H9 (cell line): ENCODE data around the gene NUAK2. TPM values are rescaled to one million over a fixed set of nuclear protein-coding genes. Genes with fewer than 3 reads are reported as not detected.
"Not testable (repeated sequence)": the region's sequence is repeated elsewhere in the genome, so short reads cannot be mapped to it uniquely, and the experiment has no call there.

ENCODE experiments used
- DNase-seq: peaks from one replicate; pipeline ENCODE4 v3.0.0-alpha.2; 2017
- H2AFZ ChIP-seq: one replicate; pipeline ENCODE4 v1.6.1; 2013; ENCODE audit warnings: mild to moderate bottlenecking, low read length, control low read depth, moderate library complexity
- H2AK5ac ChIP-seq: 2 replicates; pipeline ENCODE4 v1.6.1; 2013; ENCODE audit warnings: low read length, control low read depth, mixed read lengths; ENCODE audit not compliant: insufficient read length
- H2BK120ac ChIP-seq: one replicate; pipeline ENCODE4 v1.6.1; 2013; ENCODE audit warnings: low read depth, mild to moderate bottlenecking, low read length, control low read depth, inconsistent platforms; ENCODE audit not compliant: poor library complexity, severe bottlenecking
- H2BK12ac ChIP-seq: 2 replicates; pipeline ENCODE4 v1.6.1; 2013; ENCODE audit warnings: low read length, control low read depth, mixed read lengths, low read depth; ENCODE audit not compliant: insufficient read length
- H2BK15ac ChIP-seq: 2 replicates; pipeline ENCODE4 v1.6.1; 2013; ENCODE audit warnings: low read depth, low read length, control low read depth
- H2BK20ac ChIP-seq: one replicate; pipeline ENCODE4 v1.6.1; 2013; ENCODE audit warnings: low read depth, mild to moderate bottlenecking, low read length, control low read depth, inconsistent platforms; ENCODE audit not compliant: poor library complexity, severe bottlenecking
- H2BK5ac ChIP-seq: 2 replicates; pipeline ENCODE4 v1.6.1; 2013; ENCODE audit warnings: low read length, control low read depth, mixed read lengths; ENCODE audit not compliant: insufficient read length
- H3K14ac ChIP-seq: 2 replicates; pipeline ENCODE4 v1.6.1; 2013; ENCODE audit warnings: low read length, control low read depth; ENCODE audit not compliant: insufficient read depth
- H3K18ac ChIP-seq: 2 replicates; pipeline ENCODE4 v1.6.1; 2013; ENCODE audit warnings: low read depth, mild to moderate bottlenecking, mixed read lengths, low read length, control low read depth; ENCODE audit not compliant: insufficient read length
- H3K23ac ChIP-seq: 2 replicates; pipeline ENCODE4 v1.6.1; 2013; ENCODE audit warnings: low read length, control low read depth, mixed read lengths, low read depth; ENCODE audit not compliant: insufficient read length
- H3K23me2 ChIP-seq: 2 replicates; pipeline ENCODE4 v1.6.1; 2013; ENCODE audit warnings: low read depth, mild to moderate bottlenecking, mixed read lengths, low read length, control low read depth; ENCODE audit not compliant: insufficient read length, poor library complexity, severe bottlenecking
- H3K27ac ChIP-seq: 2 replicates; pipeline ENCODE4 v1.5.1; 2013; ENCODE audit warnings: low read length, control low read depth, mixed read lengths, low read depth; ENCODE audit not compliant: insufficient read length
- H3K27me3 ChIP-seq: 2 replicates; pipeline ENCODE4 v1.6.1; 2013; ENCODE audit warnings: low read length, control low read depth, inconsistent platforms; ENCODE audit not compliant: insufficient read depth
- H3K4ac ChIP-seq: 2 replicates; pipeline ENCODE4 v1.6.1; 2013; ENCODE audit warnings: low read depth, mild to moderate bottlenecking, control low read depth, inconsistent platforms, low read length, moderate library complexity
- H3K4me1 ChIP-seq: 2 replicates; pipeline ENCODE4 v1.6.1; 2013; ENCODE audit warnings: low read length, control low read depth, inconsistent platforms; ENCODE audit not compliant: insufficient read depth
- H3K4me2 ChIP-seq: 2 replicates; pipeline ENCODE4 v1.6.1; 2013; ENCODE audit warnings: low read length, control low read depth, mixed read lengths; ENCODE audit not compliant: insufficient read length, insufficient read depth
- H3K56ac ChIP-seq: 2 replicates; pipeline ENCODE4 v1.6.1; 2013; ENCODE audit warnings: low read depth, mild to moderate bottlenecking, mixed read lengths, low read length, control low read depth; ENCODE audit not compliant: insufficient read length
- H3K79me1 ChIP-seq: 2 replicates; pipeline ENCODE4 v1.6.1; 2013; ENCODE audit warnings: low read depth, mild to moderate bottlenecking, moderate library complexity, low read length, control low read depth, inconsistent platforms; ENCODE audit not compliant: insufficient read depth, poor library complexity, severe bottlenecking
- H3K79me2 ChIP-seq: 2 replicates; pipeline ENCODE4 v1.6.1; 2013; ENCODE audit warnings: low read length, control low read depth, inconsistent platforms; ENCODE audit not compliant: insufficient read depth
- H3K9ac ChIP-seq: 2 replicates; pipeline ENCODE4 v1.6.1; 2013; ENCODE audit warnings: low read length, control low read depth, mixed read lengths; ENCODE audit not compliant: insufficient read length; ENCODE audit errors: extremely low read depth
- H3K9me3 ChIP-seq: one replicate; pipeline ENCODE4 v1.6.1; 2013; ENCODE audit warnings: low read depth, low read length, inconsistent platforms; ENCODE audit not compliant: control insufficient read depth
- H3T11ph ChIP-seq: one replicate; pipeline ENCODE4 v1.6.1; 2013; ENCODE audit warnings: mild to moderate bottlenecking, low read length, control low read depth, inconsistent platforms
- H4K20me1 ChIP-seq: one replicate; pipeline ENCODE4 v1.6.1; 2013; ENCODE audit not compliant: control insufficient read depth, insufficient read length, insufficient read depth
- H4K5ac ChIP-seq: 2 replicates; pipeline ENCODE4 v1.6.1; 2013; ENCODE audit warnings: low read depth, mild to moderate bottlenecking, mixed read lengths, low read length, control low read depth; ENCODE audit not compliant: insufficient read length
- H4K8ac ChIP-seq: replicated peaks from 2 replicates; pipeline ENCODE4 v1.6.1; 2013; ENCODE audit warnings: low read length, control low read depth, mixed read lengths, low read depth; ENCODE audit not compliant: insufficient read length
- H4K91ac ChIP-seq: 2 replicates; pipeline ENCODE4 v1.6.1; 2013; ENCODE audit warnings: low read depth, mild to moderate bottlenecking, moderate library complexity, mixed read lengths, low read length, control low read depth; ENCODE audit not compliant: insufficient read length
- H3K27ac Mint-ChIP-seq, 3 experiments: 2 replicates in 2 of 3; 3 replicates in 1 of 3; pipeline ENCODE4 v1.8.0; 2020 to 2021; ENCODE audit warnings: mixed read lengths in 3 of 3, mild to moderate bottlenecking in 1 of 3, moderate library complexity in 1 of 3
- H3K27me3 Mint-ChIP-seq: 2 replicates; pipeline ENCODE4 v1.8.0; 2021; ENCODE audit warnings: low read depth, mild to moderate bottlenecking, moderate library complexity, mixed read lengths
- H3K36me3 Mint-ChIP-seq, 3 experiments: 2 replicates in 2 of 3; 3 replicates in 1 of 3; pipeline ENCODE4 v1.8.0; 2020 to 2021; ENCODE audit warnings: low read depth in 3 of 3, mixed read lengths in 3 of 3; ENCODE audit not compliant: insufficient read depth in 1 of 3
- H3K4me1 Mint-ChIP-seq, 2 experiments: 2 replicates each; pipeline ENCODE4 v1.8.0; 2020; ENCODE audit warnings: mixed read lengths in 2 of 2
- H3K4me3 Mint-ChIP-seq, 2 experiments: 2 replicates in 1 of 2; 3 replicates in 1 of 2; pipeline ENCODE4 v1.8.0; 2020 to 2021; ENCODE audit warnings: mild to moderate bottlenecking in 2 of 2, mixed read lengths in 2 of 2, moderate library complexity in 1 of 2
- H3K9me3 Mint-ChIP-seq, 2 experiments: 2 replicates in 1 of 2; 3 replicates in 1 of 2; pipeline ENCODE4 v1.8.0; 2020; ENCODE audit warnings: mild to moderate bottlenecking in 2 of 2, mixed read lengths in 2 of 2, moderate library complexity in 1 of 2
- CTCF ChIP-seq: fragments of 200-600 bp; sonication (generic); conservative IDR thresholded peaks from 3 replicates; pipeline ENCODE4 v1.8.0; 2021; ENCODE audit warnings: antibody characterized with exemption, mild to moderate bottlenecking
- WGBS: extraction: QIAGEN DNeasy Blood & Tissue Kit; methylation state at CpG from one replicate; pipeline ENCODE4 v1.1.7; 2013; ENCODE audit warnings: missing lambda C conversion rate, low lambda C conversion rate, mixed read lengths; ENCODE audit not compliant: insufficient read length; ENCODE audit errors: extremely low coverage; 5-methylcytosine and 5-hydroxymethylcytosine counted together
- total RNA-seq: library from RNA; stranded (reverse); gene quantifications from 2 replicates; pipeline ENCODE4 v1.2.1, GENCODE V29; 2021

NUAK2 gene
- total RNA-seq, 1 experiment from 2014 or later, result 15.4 TPM

- TF ChIP-seq CTCF, result no peak
- Histone ChIP-seq H3K27me3 (no peaks in the 10 kb centered on the region), H4K5ac (no peak overlapping the region), H2BK20ac (no peak overlapping the region), H3K4ac (no peak overlapping the region), H3K4me1 (peaks cover 6% of the 10 kb centered on the region; the same call in 1 of the 2 replicates), H2AFZ (no peak overlapping the region), H4K8ac (no peak overlapping the region), H3K9me3 (no peaks in the 10 kb centered on the region), H3T11ph (no peak overlapping the region), H4K91ac (peak overlapping the region; percentile 56), H3K23ac (no peak overlapping the region), H3K79me2 (no peaks in the 10 kb centered on the region), H3K79me1 (no peaks in the 10 kb centered on the region), H3K9ac (no peak overlapping the region), H2BK5ac (no peak overlapping the region), H3K27ac (no peak overlapping the region), H2BK120ac (no peak overlapping the region), H3K14ac (no peak overlapping the region), H2AK5ac (peak overlapping the region; percentile 12), H2BK15ac (no peak overlapping the region), H3K23me2 (no peaks in the 10 kb centered on the region), H3K18ac (no peak overlapping the region), H3K4me2 (no peak overlapping the region), H4K20me1 (peaks cover 2% of the 10 kb centered on the region), H3K56ac (no peak overlapping the region), H2BK12ac (no peak overlapping the region)
- Mint-ChIP-seq H3K4me1 (peaks cover 57 to 66% of the 10 kb centered on the region in 2 experiments), H3K27me3 (no peaks in the 10 kb centered on the region; the same call in 1 of the 2 replicates), H3K36me3 (no peaks in the 10 kb centered on the region; a peak in 2 of 7 replicates), H3K27ac (peak overlapping the region; percentile 65 to 91 (median 76); a peak in 5 of 7 replicates), H3K4me3 (no peak overlapping the region), H3K9me3 (peaks cover 0 to 2% of the 10 kb centered on the region in 2 experiments; a peak in 2 of 5 replicates)
- no CpG with 5 or more reads among the region's 15 CpGs for WGBS
- no peak for DNase-seq
Observed at GRCh38 chr1:205283270-205284147, 38.0 kb downstream of the NUAK2 start.

DNA sequence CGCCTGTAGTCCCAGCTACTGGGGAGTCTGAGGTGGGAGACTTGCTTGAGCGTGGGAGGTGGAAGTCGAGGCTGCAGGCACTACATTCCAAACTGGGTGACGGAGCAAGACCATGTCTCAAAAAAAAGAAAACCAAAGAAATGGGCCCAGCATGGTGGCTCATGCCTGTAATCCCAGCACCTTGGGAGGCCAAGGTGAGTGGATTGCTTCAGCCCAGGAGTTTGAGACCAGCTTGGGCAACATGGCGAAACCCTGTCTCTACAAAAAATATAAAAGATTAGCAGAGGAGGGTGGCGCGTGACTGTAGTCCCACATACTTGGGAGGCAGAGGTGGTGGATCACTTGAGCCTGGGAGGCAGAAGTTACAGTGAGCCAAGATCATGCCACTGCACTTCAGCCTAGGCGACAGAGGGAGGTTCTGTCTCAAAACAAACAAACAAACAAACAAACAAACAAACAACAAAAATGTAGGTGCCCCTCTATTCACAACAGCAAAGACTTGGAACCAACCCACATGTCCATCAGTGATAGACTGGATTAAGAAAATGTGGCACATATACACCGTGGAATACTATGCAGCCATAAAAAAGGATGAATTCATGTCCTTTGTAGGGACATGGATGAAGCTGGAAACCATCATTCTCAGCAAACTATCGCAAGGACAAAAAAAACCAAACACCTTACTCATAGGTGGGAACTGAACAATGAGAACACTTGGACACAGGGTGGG is 40.7 kb downstream of the NUAK2 start:
- H3T11ph ChIP-seq, H2BK12ac ChIP-seq, H3K27me3 ChIP-seq, H3K14ac ChIP-seq, H2BK15ac ChIP-seq, H2BK120ac ChIP-seq, H3K79me1 ChIP-seq, H4K20me1 ChIP-seq, H3K27me3 Mint-ChIP-seq, H3K27ac ChIP-seq, H3K79me2 ChIP-seq, H4K5ac ChIP-seq, H2BK20ac ChIP-seq, H3K23me2 ChIP-seq, H3K36me3 Mint-ChIP-seq, H3K9me3 Mint-ChIP-seq, H3K9ac ChIP-seq, H4K8ac ChIP-seq, H3K4ac ChIP-seq, H2AK5ac ChIP-seq, H3K9me3 ChIP-seq, DNase-seq, H3K23ac ChIP-seq, H2AFZ ChIP-seq, H4K91ac ChIP-seq, H3K4me3 Mint-ChIP-seq, H3K4me2 ChIP-seq, H3K56ac ChIP-seq, H2BK5ac ChIP-seq, H3K18ac ChIP-seq, H3K4me1 ChIP-seq: not testable (repeated sequence)
- no CpG with 5 or more reads among the region's 10 CpGs for WGBS
- Mint-ChIP-seq H3K4me1 (peaks cover 34 to 40% of the 10 kb centered on the region in 2 experiments), H3K27ac (peak overlapping the region in 1 of 3 experiments; percentile 70; a peak in 1 of 7 replicates)
